CD4-positive, alpha-beta T cell treated with Interferon gamma for 1 hour (primary cell): Measurements from ENCODE around the gene CIB1.
"Not testable (repeated sequence)": the region's sequence is repeated elsewhere in the genome, so short reads cannot be mapped to it uniquely, and the experiment has no call there.

ENCODE experiments used
- DNase-seq: peaks from one replicate; pipeline ENCODE4 v3.0.0-alpha.2; 2020

Gene CIB1

GRCh38 chr15:90191344-90191687 is 42.4 kb downstream of the CIB1 start:
- no peak for DNase-seq

- peak; percentile 64 for DNase-seq
These were observed 43.0 kb downstream of the CIB1 start for GRCh38 chr15:90190606-90191343.

GRCh38 chr15:90189781-90190467 is 43.8 kb downstream of the CIB1 start:
- no peak for DNase-seq

GRCh38 chr15:90188914-90189748 is 44.6 kb downstream of the CIB1 start:
- DNase-seq: no peak

GRCh38 chr15:90188065-90188464 is 45.7 kb downstream of the CIB1 start:
- not testable (repeated sequence) for DNase-seq

- no peak for DNase-seq
These were observed 46.4 kb downstream of the CIB1 start for GRCh38 chr15:90187257-90187868.

- DNase-seq: peak; percentile 72
These were observed 48.7 kb downstream of the CIB1 start for GRCh38 chr15:90184786-90185704.

DNA sequence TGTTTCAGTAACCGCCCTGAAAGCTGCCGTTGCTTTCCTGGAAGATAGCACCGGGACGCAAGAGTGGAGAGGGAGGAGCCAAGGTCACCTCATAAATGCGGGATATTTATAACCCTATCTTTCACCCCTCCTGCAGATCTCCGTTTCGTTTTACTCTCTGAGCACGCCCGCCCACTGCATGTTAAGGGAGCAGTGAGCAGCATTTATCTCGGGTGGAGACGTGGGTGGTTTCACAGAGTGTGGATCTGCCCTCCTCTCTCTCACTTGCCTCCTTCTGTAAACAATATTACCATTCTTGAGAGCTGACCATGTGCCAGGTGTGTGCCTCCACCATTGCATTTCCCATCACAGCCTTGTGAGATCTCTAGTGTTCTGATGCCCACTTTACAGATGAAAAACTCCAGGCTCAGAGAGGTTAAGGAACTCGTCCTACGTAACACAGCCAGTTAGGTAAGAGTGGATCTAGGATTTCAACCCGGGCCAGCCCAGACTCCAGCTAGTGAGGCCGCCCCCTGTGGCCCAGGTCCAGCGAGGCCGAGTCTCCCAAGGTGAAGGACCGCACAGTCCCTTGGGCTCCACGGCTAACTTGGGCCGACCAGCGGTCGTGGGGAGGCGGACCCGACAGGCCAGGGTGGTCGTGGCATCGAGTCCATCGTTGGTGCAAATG is 49.5 kb downstream of the CIB1 start:
- peak; percentile 17 for DNase-seq

- DNase-seq: no peak
These were observed 52.0 kb downstream of the CIB1 start for GRCh38 chr15:90181776-90182175.
